HFF-Myc (cell line): ENCODE data around the gene CCDC57.

Source experiments
- DNase-seq: peaks from one replicate; pipeline ENCODE4 v3.0.0-alpha.2; 2011; ENCODE audit warnings: low read depth; ENCODE audit errors: extremely low read depth
- H3K4me3 ChIP-seq: replicated peaks from 2 replicates; pipeline ENCODE4 v1.5.1; 2011; ENCODE audit warnings: low read depth, mild to moderate bottlenecking, control low read depth, low read length
- CTCF ChIP-seq: IDR thresholded peaks from 2 replicates; pipeline ENCODE4 v1.5.1; 2012; ENCODE audit warnings: mild to moderate bottlenecking, low read depth, low read length, control low read depth; ENCODE audit errors: missing control alignments

CCDC57 gene

GRCh38 chr17:82105417-82105881, 107.2 kb downstream of the CCDC57 start:
- no peak for TF ChIP-seq CTCF
- no peak overlapping the region for H3K4me3 ChIP-seq
- DNase-seq: no peak

- DNase-seq: no peak
These were observed 107.7 kb downstream of the CCDC57 start for GRCh38 chr17:82104797-82105416.

GRCh38 chr17:82103553-82104451, 108.8 kb downstream of the CCDC57 start:
- TF ChIP-seq CTCF: no peak
- DNase-seq: no peak
- H3K4me3 ChIP-seq: no peak overlapping the region

More at GRCh38 chr17:82104797-82105416, 107.7 kb downstream of the CCDC57 start:
- H3K4me3 ChIP-seq: no peak overlapping the region
- TF ChIP-seq CTCF: no peak

GRCh38 chr17:82101767-82102679, 110.6 kb downstream of the CCDC57 start:
- no peak for DNase-seq
- H3K4me3 ChIP-seq: no peak overlapping the region
- no peak for TF ChIP-seq CTCF

GRCh38 chr17:82101301-82101715, 111.3 kb downstream of the CCDC57 start:
- TF ChIP-seq CTCF: no peak
- DNase-seq: no peak
- H3K4me3 ChIP-seq: no peak overlapping the region

GRCh38 chr17:82100502-82101298, 111.9 kb downstream of the CCDC57 start:
- no peak for DNase-seq
- TF ChIP-seq CTCF: no peak
- no peak overlapping the region for H3K4me3 ChIP-seq
